GM18508 (cell line): ENCODE measurements around the gene UNC13B.
"Not testable (repeated sequence)": the region's sequence is repeated elsewhere in the genome, so short reads cannot be mapped to it uniquely, and the experiment has no call there.

Experiments used
- ATAC-seq: cut with Tn5 transposase; IDR thresholded peaks from one replicate; pipeline ENCODE4 v1.9.1; 2021; ENCODE audit warnings: moderate number of reproducible peaks; ENCODE audit not compliant: insufficient read depth, unreplicated experiment

The UNC13B gene

GRCh38 chr9:35211854-35212253, 50.0 kb downstream of the UNC13B start:
- ATAC-seq, result no peak

- ATAC-seq, result no peak
Measured at GRCh38 chr9:35220659-35221338, 59.0 kb downstream of the UNC13B start.

GRCh38 chr9:35225677-35226076, 63.9 kb downstream of the UNC13B start:
- ATAC-seq, result no peak

- no peak for ATAC-seq
Measured at GRCh38 chr9:35226651-35227050, 64.8 kb downstream of the UNC13B start.

GRCh38 chr9:35227284-35227683, 65.5 kb downstream of the UNC13B start:
- ATAC-seq, result no peak

- ATAC-seq, result no peak
Measured at GRCh38 chr9:35229066-35229778, 67.4 kb downstream of the UNC13B start.

GRCh38 chr9:35229779-35230143, 68.0 kb downstream of the UNC13B start:
- ATAC-seq, result no peak

GRCh38 chr9:35232867-35233544, 71.2 kb downstream of the UNC13B start:
- no peak for ATAC-seq

- ATAC-seq, result no peak
Measured at GRCh38 chr9:35236692-35237091, 74.9 kb downstream of the UNC13B start.

GRCh38 chr9:35237311-35237710, 75.5 kb downstream of the UNC13B start:
- no peak for ATAC-seq

- ATAC-seq, result not testable (repeated sequence)
Measured at GRCh38 chr9:35245945-35246344, 84.1 kb downstream of the UNC13B start.

GRCh38 chr9:35253075-35253474, 91.3 kb downstream of the UNC13B start:
- ATAC-seq, result no peak

GRCh38 chr9:35254237-35254636, 92.4 kb downstream of the UNC13B start:
- ATAC-seq, result no peak

GRCh38 chr9:35254984-35255857, 93.4 kb downstream of the UNC13B start:
- ATAC-seq, result no peak

- ATAC-seq, result no peak
Measured at GRCh38 chr9:35257986-35258659, 96.3 kb downstream of the UNC13B start.

- no peak for ATAC-seq
Measured at GRCh38 chr9:35258660-35259474, 97.1 kb downstream of the UNC13B start.

- no peak for ATAC-seq
Measured at GRCh38 chr9:35260186-35260585, 98.4 kb downstream of the UNC13B start.

- ATAC-seq, result no peak
Measured at GRCh38 chr9:35262064-35262463, 100.3 kb downstream of the UNC13B start.

GRCh38 chr9:35267710-35268109, 105.9 kb downstream of the UNC13B start:
- no peak for ATAC-seq
